ENCODE data around the gene EIF4G2.

- TF ChIP-seq CTCF (conservative IDR thresholded peaks at IDR 0.05; ENCODE audit: low read depth, low read length) (no peak), EZH2 (IDR thresholded peaks at IDR 0.05; ENCODE audit: low read length, unreplicated experiment) (no peak), EZH2phosphoT487 (IDR thresholded peaks at IDR 0.05; ENCODE audit: borderline replicate concordance, low read length) (no peak)
Observed at GRCh38 chr11:10777393-10777793, 31.3 kb downstream of the EIF4G2 start.

Measured in PC-3 (cell line).